ENCODE data around the gene CPA3. TPM values are rescaled to one million over a fixed set of nuclear protein-coding genes. Genes with fewer than 3 reads are reported as not detected.

CPA3 gene
- total and polyA plus RNA-seq, 2 experiments from 2014 or later: 0.68 to 1.1 TPM

- H3K4me3 ChIP-seq: no peak overlapping the region
- no peaks in the 10 kb centered on the region for H3K79me2 ChIP-seq
- no peaks in the 10 kb centered on the region for H3K27me3 ChIP-seq
- WGBS (ENCODE audit: low lambda C conversion rate, missing lambda C conversion rate): 96% methylated on average over 2 of the region's 2 CpGs
- no peaks in the 10 kb centered on the region for H3K4me1 ChIP-seq (ENCODE audit: insufficient read depth)
- no peak overlapping the region for H3K27ac ChIP-seq
- H3K36me3 ChIP-seq (replicated peaks; ENCODE audit: insufficient read depth, low read depth): no peaks in the 10 kb centered on the region
- no peak for DNase-seq (ENCODE audit: low spot score)
- no peaks in the 10 kb centered on the region for H4K20me1 ChIP-seq (ENCODE audit: insufficient read depth, poor library complexity, severe bottlenecking)
- no peaks in the 10 kb centered on the region for H3K9me3 ChIP-seq (ENCODE audit: low read depth)
- no peak overlapping the region for H2AFZ ChIP-seq
- no peak for TF ChIP-seq EZH2phosphoT487 (IDR thresholded peaks at IDR 0.05; ENCODE audit: low read depth, severe bottlenecking, unreplicated experiment)
- no peak for TF ChIP-seq CTCF (IDR thresholded peaks at IDR 0.05; ENCODE audit: poor library complexity)
- TF ChIP-seq EZH2 (IDR thresholded peaks at IDR 0.05; ENCODE audit: borderline replicate concordance): no peak
- no peaks in the 10 kb centered on the region for H3K9me2 ChIP-seq (replicated peaks; ENCODE audit: insufficient read depth)
- H3K4me2 ChIP-seq: no peak overlapping the region
Measured at GRCh38 chr3:148916132-148916531, 51.0 kb downstream of the CPA3 start.

- Histone ChIP-seq H2AFZ (no peak overlapping the region), H3K36me3 (replicated peaks; ENCODE audit: insufficient read depth, low read depth) (no peaks in the 10 kb centered on the region), H3K79me2 (no peaks in the 10 kb centered on the region), H3K9me2 (replicated peaks; ENCODE audit: insufficient read depth) (no peaks in the 10 kb centered on the region), H3K4me2 (no peak overlapping the region), H3K27ac (no peak overlapping the region), H3K27me3 (no peaks in the 10 kb centered on the region), H3K4me1 (ENCODE audit: insufficient read depth) (no peaks in the 10 kb centered on the region), H3K4me3 (no peak overlapping the region), H4K20me1 (ENCODE audit: insufficient read depth, poor library complexity, severe bottlenecking) (no peaks in the 10 kb centered on the region), H3K9me3 (ENCODE audit: low read depth) (no peaks in the 10 kb centered on the region)
- no peak for TF ChIP-seq EZH2 (IDR thresholded peaks at IDR 0.05; ENCODE audit: borderline replicate concordance)
- no peak for TF ChIP-seq EZH2phosphoT487 (IDR thresholded peaks at IDR 0.05; ENCODE audit: low read depth, severe bottlenecking, unreplicated experiment)
- TF ChIP-seq CTCF (IDR thresholded peaks at IDR 0.05; ENCODE audit: poor library complexity): no peak
- no peak for DNase-seq (ENCODE audit: low spot score)
- 97% methylated on average over 1 of the region's 1 CpG for WGBS (ENCODE audit: low lambda C conversion rate, missing lambda C conversion rate)
Measured at GRCh38 chr3:148922467-148922866, 57.4 kb downstream of the CPA3 start.

- Histone ChIP-seq H3K27ac (no peak overlapping the region), H3K36me3 (replicated peaks; ENCODE audit: insufficient read depth, low read depth) (no peaks in the 10 kb centered on the region), H3K4me2 (no peak overlapping the region), H4K20me1 (ENCODE audit: insufficient read depth, poor library complexity, severe bottlenecking) (no peaks in the 10 kb centered on the region), H3K79me2 (no peaks in the 10 kb centered on the region), H3K9me2 (replicated peaks; ENCODE audit: insufficient read depth) (no peaks in the 10 kb centered on the region), H3K4me3 (no peak overlapping the region), H3K9me3 (ENCODE audit: low read depth) (no peaks in the 10 kb centered on the region), H2AFZ (no peak overlapping the region), H3K27me3 (no peaks in the 10 kb centered on the region), H3K4me1 (ENCODE audit: insufficient read depth) (no peaks in the 10 kb centered on the region)
- no peak for DNase-seq (ENCODE audit: low spot score)
- TF ChIP-seq EZH2 (IDR thresholded peaks at IDR 0.05; ENCODE audit: borderline replicate concordance) (no peak), EZH2phosphoT487 (IDR thresholded peaks at IDR 0.05; ENCODE audit: low read depth, severe bottlenecking, unreplicated experiment) (no peak), CTCF (IDR thresholded peaks at IDR 0.05; ENCODE audit: poor library complexity) (no peak)
Measured at GRCh38 chr3:148923592-148923991, 58.5 kb downstream of the CPA3 start.

DNA sequence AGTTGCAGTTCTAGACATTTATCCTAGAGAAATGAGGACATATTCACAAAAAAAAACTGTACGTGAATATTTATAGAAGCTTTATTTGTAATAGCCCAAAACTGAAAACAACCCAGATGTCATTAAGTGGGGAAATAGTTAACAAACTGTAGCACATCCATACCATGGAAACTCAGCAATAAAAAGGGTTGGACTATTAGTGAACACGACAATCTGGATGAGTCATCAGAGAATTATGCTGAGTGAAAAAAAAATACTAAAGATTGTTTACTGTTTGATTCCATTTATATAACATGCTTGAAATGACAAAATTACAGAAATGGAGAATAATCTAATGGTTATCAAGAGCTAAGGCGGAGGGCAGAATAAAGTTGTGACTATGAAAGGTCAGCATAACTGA lies 59.5 kb downstream of the CPA3 start:
- Histone ChIP-seq H3K9me2 (replicated peaks; ENCODE audit: insufficient read depth) (no peaks in the 10 kb centered on the region), H3K79me2 (no peaks in the 10 kb centered on the region), H4K20me1 (ENCODE audit: insufficient read depth, poor library complexity, severe bottlenecking) (no peaks in the 10 kb centered on the region), H3K9me3 (ENCODE audit: low read depth) (no peaks in the 10 kb centered on the region), H3K4me2 (no peak overlapping the region), H3K4me1 (ENCODE audit: insufficient read depth) (no peaks in the 10 kb centered on the region), H3K27me3 (no peaks in the 10 kb centered on the region), H2AFZ (no peak overlapping the region), H3K4me3 (no peak overlapping the region), H3K27ac (no peak overlapping the region), H3K36me3 (replicated peaks; ENCODE audit: insufficient read depth, low read depth) (no peaks in the 10 kb centered on the region)
- DNase-seq (ENCODE audit: low spot score): no peak
- 56% methylated on average over 3 of the region's 3 CpGs for WGBS (ENCODE audit: low lambda C conversion rate, missing lambda C conversion rate)
- TF ChIP-seq EZH2phosphoT487 (IDR thresholded peaks at IDR 0.05; ENCODE audit: low read depth, severe bottlenecking, unreplicated experiment): no peak
- TF ChIP-seq EZH2 (IDR thresholded peaks at IDR 0.05; ENCODE audit: borderline replicate concordance): no peak
- no peak for TF ChIP-seq CTCF (IDR thresholded peaks at IDR 0.05; ENCODE audit: poor library complexity)
